ENCODE results near the gene KCNB1. TPM values are rescaled to one million over a fixed set of nuclear protein-coding genes. Genes with fewer than 3 reads are reported as not detected.

The KCNB1 gene
- total RNA-seq, result 14.8 TPM

GRCh38 chr20:49482621-49483017, at the start of gene KCNB1:
TSS of gene KCNB1 (minus strand) at chr20:49482668. CDS start at chr20:49482480, 188 bp downstream.

Other genes starting within 250 kb of the KCNB1 start
- gene ZNFX1, start 204.6 kb downstream of the KCNB1 start, total RNA-seq, result 15.5 TPM
- 11.1 TPM for gene PTGIS, start 85.5 kb upstream of the KCNB1 start, total RNA-seq
- 76.8 TPM for gene B4GALT5, start 231.2 kb upstream of the KCNB1 start, total RNA-seq

All from diencephalon (tissue), 1 donor.